Muscle of leg (tissue), 11 donors: ENCODE data around the gene LYST. TPM values are rescaled to one million over a fixed set of nuclear protein-coding genes. Genes with fewer than 3 reads are reported as not detected.

ENCODE experiments used
- DNase-seq: peaks from one replicate; pipeline ENCODE4 v3.0.0; 2013
- H3K27ac ChIP-seq: one replicate; pipeline ENCODE4 v1.5.1; 2013; ENCODE audit warnings: mild to moderate bottlenecking, low read length, control low read depth
- H3K27me3 ChIP-seq: one replicate; pipeline ENCODE4 v1.6.1; 2013; ENCODE audit warnings: low read length; ENCODE audit not compliant: control insufficient read depth, insufficient read depth
- H3K36me3 ChIP-seq: one replicate; pipeline ENCODE4 v1.6.1; 2013; ENCODE audit warnings: low read length; ENCODE audit not compliant: control insufficient read depth, insufficient read depth
- H3K4me1 ChIP-seq: one replicate; pipeline ENCODE4 v1.6.1; 2013; ENCODE audit warnings: low read length; ENCODE audit not compliant: control insufficient read depth, insufficient read depth
- H3K4me3 ChIP-seq: one replicate; pipeline ENCODE4 v1.5.1; 2013; ENCODE audit warnings: low read length, control low read depth
- H3K9me3 ChIP-seq: replicated peaks from 2 replicates; pipeline ENCODE4 v1.6.1; 2013; ENCODE audit warnings: low read depth, low read length; ENCODE audit not compliant: control insufficient read depth
- WGBS: methylation state at CpG from one replicate; pipeline ENCODE4 v1.1.5; 2013; ENCODE audit warnings: missing lambda C conversion rate; ENCODE audit not compliant: insufficient coverage; 5-methylcytosine and 5-hydroxymethylcytosine counted together
- polyA plus RNA-seq, 8 donors: library from polyadenylated mRNA; unstranded; fragments of 120-200 nt; gene quantifications; one replicate each; pipeline versions ENCODE4 v1.2.1 to v1.2.3, GENCODE V29; 2013; ENCODE audit warnings: inconsistent platforms in 1 of 8, low replicate concordance in 1 of 8; ENCODE audit not compliant: insufficient read length in 8 of 8, insufficient read depth in 1 of 8
- total RNA-seq: library from RNA; stranded (reverse); fragments of 120-200 nt; gene quantifications from one replicate; pipeline ENCODE4 v1.2.4, GENCODE V29; 2013

The LYST gene
- total and polyA plus RNA-seq, 9 donors = 4.2 to 10.2 (median 5.5) TPM

- H3K27ac ChIP-seq = no peak overlapping the region
- H3K27me3 ChIP-seq = no peaks in the 10 kb centered on the region
- H3K4me1 ChIP-seq = no peaks in the 10 kb centered on the region
- no CpG with 5 or more reads among the region's 5 CpGs for WGBS
- no peak overlapping the region for H3K4me3 ChIP-seq
- peaks cover 2% of the 10 kb centered on the region for H3K36me3 ChIP-seq
- no peaks in the 10 kb centered on the region for H3K9me3 ChIP-seq
- no peak for DNase-seq
Measured at GRCh38 chr1:235823684-235824083, 43.0 kb downstream of the LYST start.

GRCh38 chr1:235822685-235823084, 44.0 kb downstream of the LYST start:
- Histone ChIP-seq H3K27me3 (no peaks in the 10 kb centered on the region), H3K4me3 (no peak overlapping the region), H3K27ac (no peak overlapping the region), H3K9me3 (no peaks in the 10 kb centered on the region), H3K4me1 (no peaks in the 10 kb centered on the region), H3K36me3 (peaks cover 2% of the 10 kb centered on the region)
- no peak for DNase-seq

GRCh38 chr1:235821361-235821981, 45.2 kb downstream of the LYST start:
- no peaks in the 10 kb centered on the region for H3K36me3 ChIP-seq
- no peaks in the 10 kb centered on the region for H3K9me3 ChIP-seq
- H3K27me3 ChIP-seq = no peaks in the 10 kb centered on the region
- no CpG with 5 or more reads among the region's 3 CpGs for WGBS
- H3K27ac ChIP-seq = no peak overlapping the region
- no peak overlapping the region for H3K4me3 ChIP-seq
- DNase-seq = no peak
- H3K4me1 ChIP-seq = no peaks in the 10 kb centered on the region

- Histone ChIP-seq H3K4me3 (no peak overlapping the region), H3K27me3 (no peaks in the 10 kb centered on the region), H3K4me1 (no peaks in the 10 kb centered on the region), H3K9me3 (no peaks in the 10 kb centered on the region), H3K27ac (no peak overlapping the region), H3K36me3 (no peaks in the 10 kb centered on the region)
- WGBS = no CpG with 5 or more reads among the region's 1 CpG
- no peak for DNase-seq
Measured at GRCh38 chr1:235820061-235820460, 46.6 kb downstream of the LYST start.

GRCh38 chr1:235818632-235819136, 48.0 kb downstream of the LYST start:
- Histone ChIP-seq H3K9me3 (no peaks in the 10 kb centered on the region), H3K4me1 (no peaks in the 10 kb centered on the region), H3K27me3 (no peaks in the 10 kb centered on the region), H3K27ac (no peak overlapping the region), H3K36me3 (no peaks in the 10 kb centered on the region), H3K4me3 (no peak overlapping the region)
- 90% methylated on average over 3 of the region's 5 CpGs for WGBS
- no peak for DNase-seq

- Histone ChIP-seq H3K4me1 (no peaks in the 10 kb centered on the region), H3K9me3 (no peaks in the 10 kb centered on the region), H3K27ac (no peak overlapping the region), H3K4me3 (no peak overlapping the region), H3K36me3 (no peaks in the 10 kb centered on the region), H3K27me3 (no peaks in the 10 kb centered on the region)
- DNase-seq = no peak
- no CpG with 5 or more reads among the region's 5 CpGs for WGBS
Measured at GRCh38 chr1:235817101-235817728, 49.5 kb downstream of the LYST start.

GRCh38 chr1:235809688-235810397, 56.9 kb downstream of the LYST start:
- Histone ChIP-seq H3K9me3 (no peaks in the 10 kb centered on the region), H3K27me3 (no peaks in the 10 kb centered on the region), H3K27ac (no peak overlapping the region), H3K4me3 (no peak overlapping the region), H3K36me3 (no peaks in the 10 kb centered on the region), H3K4me1 (no peaks in the 10 kb centered on the region)
- 33% methylated on average over 3 of the region's 12 CpGs for WGBS
- DNase-seq = peak; percentile 16

GRCh38 chr1:235808223-235808622, 58.5 kb downstream of the LYST start:
- H3K9me3 ChIP-seq = no peaks in the 10 kb centered on the region
- peaks cover 3% of the 10 kb centered on the region for H3K36me3 ChIP-seq
- H3K27me3 ChIP-seq = no peaks in the 10 kb centered on the region
- no peak overlapping the region for H3K4me3 ChIP-seq
- no peaks in the 10 kb centered on the region for H3K4me1 ChIP-seq
- H3K27ac ChIP-seq = no peak overlapping the region
- no peak for DNase-seq
- WGBS = no CpG with 5 or more reads among the region's 6 CpGs

GRCh38 chr1:235806123-235806522, 60.6 kb downstream of the LYST start:
- Histone ChIP-seq H3K4me3 (no peak overlapping the region), H3K27me3 (no peaks in the 10 kb centered on the region), H3K9me3 (no peaks in the 10 kb centered on the region), H3K27ac (no peak overlapping the region), H3K4me1 (no peaks in the 10 kb centered on the region), H3K36me3 (peaks cover 3% of the 10 kb centered on the region)
- DNase-seq = no peak
- WGBS = 79% methylated on average over 3 of the region's 7 CpGs

GRCh38 chr1:235802573-235803346, 63.9 kb downstream of the LYST start:
- no peaks in the 10 kb centered on the region for H3K9me3 ChIP-seq
- no peaks in the 10 kb centered on the region for H3K27me3 ChIP-seq
- H3K36me3 ChIP-seq = peaks cover 3% of the 10 kb centered on the region

More at GRCh38 chr1:235802573-235803346, 63.9 kb downstream of the LYST start:
- Histone ChIP-seq H3K27ac (no peak overlapping the region), H3K4me1 (no peaks in the 10 kb centered on the region), H3K4me3 (no peak overlapping the region)
- no CpG with 5 or more reads among the region's 4 CpGs for WGBS
- no peak for DNase-seq
